Anterior cingulate cortex (tissue), 58 donors: ENCODE results near the gene SLC16A1.
"Not testable (repeated sequence)": the region's sequence is repeated elsewhere in the genome, so short reads cannot be mapped to it uniquely, and the experiment has no call there.

Experiments
- DNase-seq, 58 donors: peaks; one replicate each; lab custom pipeline; 2025; lab: John Stamatoyannopoulos, UW

SLC16A1 gene

DNA sequence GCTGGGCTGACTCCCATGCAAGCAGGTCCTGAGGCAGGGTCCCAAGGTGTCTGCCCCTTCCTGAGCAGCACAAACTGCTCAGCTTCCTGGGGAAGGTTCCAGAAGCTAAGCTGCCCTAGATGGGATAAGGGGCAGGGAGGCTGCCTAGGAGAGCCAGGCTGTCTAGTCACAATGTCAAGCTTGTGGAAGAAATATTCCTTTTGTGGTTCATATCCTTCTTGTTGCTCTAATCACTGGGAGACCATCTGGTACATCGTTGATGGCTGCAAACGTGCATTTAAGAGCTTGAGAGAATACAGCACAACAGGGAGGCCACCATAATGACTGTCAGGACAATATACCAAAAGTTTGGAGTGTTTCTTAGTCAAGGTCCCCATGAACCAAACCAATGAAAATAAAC is 67.4 kb downstream of the SLC16A1 start:
- no peak for DNase-seq

DNA sequence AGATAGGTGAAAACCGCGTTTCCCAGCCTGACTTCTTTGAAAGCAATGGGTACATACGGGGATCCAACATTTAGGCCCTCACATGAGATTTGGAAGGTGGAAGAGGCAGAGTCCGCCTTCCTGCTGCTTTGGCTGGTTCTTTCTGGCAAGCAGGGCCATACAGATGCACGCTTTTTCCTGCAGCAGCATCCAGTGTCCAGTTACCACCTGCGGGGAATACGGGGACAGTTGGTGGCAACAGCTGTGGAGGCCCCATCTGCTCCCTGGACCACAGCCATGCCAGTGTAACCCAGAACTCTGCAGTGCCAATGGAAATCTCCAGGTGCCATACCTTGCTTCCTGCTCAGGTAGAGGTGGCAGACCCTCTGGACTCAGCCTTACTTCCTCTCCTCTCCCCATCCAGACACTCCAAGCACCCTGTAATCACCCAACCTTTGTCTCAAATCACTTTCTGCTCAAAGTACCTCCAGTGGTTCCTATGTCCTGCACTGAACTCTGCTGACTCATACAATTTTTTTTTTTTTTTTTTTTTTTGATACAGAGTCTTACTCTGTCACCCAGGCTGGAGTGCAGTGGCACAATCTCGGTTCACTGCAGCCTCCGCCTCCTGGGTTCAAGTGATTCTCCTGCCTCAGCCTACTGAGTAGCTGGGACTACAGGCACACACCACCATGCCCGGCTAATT is 68.3 kb downstream of the SLC16A1 start:
- no peak for DNase-seq

GRCh38 chr1:112884996-112885395 is 71.0 kb downstream of the SLC16A1 start:
- DNase-seq, result not testable (repeated sequence)

DNA sequence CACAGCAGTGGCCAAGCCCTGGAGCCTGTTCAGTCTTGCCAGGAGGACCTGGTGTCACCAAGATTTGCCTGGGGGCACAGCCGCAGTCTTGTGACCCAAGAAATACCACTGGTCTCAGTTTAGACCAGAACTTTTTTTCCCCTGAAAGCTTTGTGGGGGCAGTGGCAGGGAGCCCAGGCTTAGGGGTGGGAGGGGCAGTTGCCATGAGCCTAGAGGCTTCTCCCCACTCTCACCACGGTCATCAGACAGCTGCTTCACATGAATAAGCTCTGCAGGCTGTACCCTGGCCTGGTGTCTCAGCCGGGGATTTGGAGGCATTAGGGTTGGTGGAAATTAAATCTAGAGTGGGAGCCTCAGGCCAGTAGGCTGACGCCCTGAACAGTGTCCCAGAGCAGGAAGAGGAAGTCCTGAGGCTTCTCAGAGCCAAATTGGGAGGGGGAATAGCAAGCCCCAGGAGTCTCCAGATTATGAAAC is 73.7 kb downstream of the SLC16A1 start:
- DNase-seq, result peak in 7 of 58 donors; percentile 13 to 37 (median 18)

GRCh38 chr1:112881742-112882127 is 74.3 kb downstream of the SLC16A1 start:
- peak in 22 of 58 donors; percentile 6 to 70 (median 18) for DNase-seq

DNA sequence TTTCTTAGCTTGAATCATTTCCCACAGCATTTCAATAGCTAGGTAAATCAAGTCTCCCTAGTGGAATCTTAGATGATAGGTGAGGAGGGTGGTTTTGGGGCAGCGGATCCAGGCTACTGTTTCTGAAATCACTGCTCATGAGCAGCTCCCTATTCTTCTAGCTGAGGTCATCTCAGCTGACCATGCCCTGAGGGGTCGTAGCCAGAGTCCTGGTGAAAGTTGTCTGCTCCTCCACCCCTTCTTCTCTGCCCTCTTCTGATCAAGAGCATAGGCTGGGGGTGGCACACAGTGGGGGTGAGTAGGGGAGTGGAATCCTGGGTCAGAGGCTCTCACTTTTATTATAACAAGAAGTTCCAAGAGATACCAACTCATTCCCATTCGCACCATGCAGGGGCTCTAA is 76.2 kb downstream of the SLC16A1 start:
- DNase-seq, result no peak

DNA sequence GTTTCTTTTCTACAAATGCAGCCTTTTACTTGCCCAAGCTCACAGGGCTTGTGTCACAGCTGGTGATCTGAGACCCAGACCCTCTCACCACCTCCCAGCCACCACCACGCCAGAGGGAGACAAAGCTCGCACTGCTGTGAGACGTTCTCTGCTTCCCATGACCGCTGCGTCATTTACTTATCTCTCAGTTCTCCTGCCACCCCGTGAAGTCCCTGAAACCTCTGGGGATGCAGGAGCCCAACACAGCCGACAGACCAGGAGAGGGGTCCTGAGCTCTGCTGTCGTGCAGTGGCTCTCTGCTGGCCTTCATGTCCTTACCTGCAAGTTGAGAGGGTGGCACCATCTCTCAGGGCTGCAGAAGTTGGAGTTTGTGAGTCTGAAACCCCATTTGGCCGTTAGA is 77.7 kb downstream of the SLC16A1 start:
- peak in 21 of 58 donors; percentile 3 to 36 (median 21) for DNase-seq

DNA sequence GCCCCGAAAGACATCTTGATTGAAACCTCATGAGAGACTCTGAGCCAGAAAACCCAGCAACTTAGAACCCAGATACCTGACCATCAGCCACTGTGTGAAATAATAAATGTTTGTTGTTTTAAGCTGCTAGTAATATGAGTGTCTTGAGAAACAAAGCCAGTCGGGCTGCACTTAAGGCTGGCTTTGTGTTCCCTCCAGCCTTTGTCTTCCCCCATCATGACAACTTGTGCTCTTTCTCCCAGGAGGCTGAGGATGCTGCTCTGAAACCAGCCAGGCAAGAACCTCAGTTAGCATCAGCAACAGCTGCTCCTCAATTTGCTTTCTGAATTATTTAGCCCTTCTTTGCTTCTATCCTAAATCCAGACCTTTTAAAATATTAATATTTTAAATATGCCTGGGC is 78.2 kb downstream of the SLC16A1 start:
- DNase-seq, result peak in 1 of 58 donors; percentile 4

DNA sequence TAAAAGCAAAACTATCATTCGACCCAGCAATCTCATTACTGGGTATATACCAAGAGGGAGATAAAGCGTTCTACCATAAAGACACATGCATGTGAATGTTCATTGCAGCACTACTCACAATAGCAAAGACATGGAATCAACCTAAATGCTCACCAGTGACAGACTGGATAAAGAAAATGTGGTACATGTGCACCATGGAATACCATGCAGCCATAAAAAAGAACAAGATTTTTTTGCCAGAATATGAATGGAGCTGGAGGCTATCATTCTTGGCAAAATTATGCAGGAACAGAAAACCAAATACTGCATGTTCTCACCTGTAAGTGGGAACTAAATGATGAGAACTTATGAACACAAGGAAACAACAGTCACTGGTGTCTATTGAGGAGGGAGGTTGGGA is 79.7 kb downstream of the SLC16A1 start:
- DNase-seq, result no peak

DNA sequence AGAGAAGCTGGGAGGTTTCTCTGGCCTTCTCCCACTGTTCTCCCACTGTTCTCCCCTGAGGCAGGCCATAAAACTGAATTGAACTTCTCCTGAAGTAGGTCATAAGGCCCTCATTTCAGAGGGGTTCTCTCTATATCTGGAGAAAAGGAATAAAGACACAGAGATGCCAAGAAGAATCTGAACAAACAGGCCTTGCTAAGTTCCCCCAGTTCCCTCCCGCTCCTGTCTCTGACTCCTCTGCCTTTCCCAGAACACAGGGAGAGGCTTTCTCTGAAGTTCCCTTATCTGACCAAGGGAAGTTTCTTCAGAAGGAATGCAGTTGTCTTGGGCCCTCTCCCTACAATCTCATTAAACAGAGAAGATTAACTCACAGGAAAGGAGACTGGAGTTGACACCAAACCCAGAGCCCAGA is 83.4 kb downstream of the SLC16A1 start:
- DNase-seq, result no peak

DNA sequence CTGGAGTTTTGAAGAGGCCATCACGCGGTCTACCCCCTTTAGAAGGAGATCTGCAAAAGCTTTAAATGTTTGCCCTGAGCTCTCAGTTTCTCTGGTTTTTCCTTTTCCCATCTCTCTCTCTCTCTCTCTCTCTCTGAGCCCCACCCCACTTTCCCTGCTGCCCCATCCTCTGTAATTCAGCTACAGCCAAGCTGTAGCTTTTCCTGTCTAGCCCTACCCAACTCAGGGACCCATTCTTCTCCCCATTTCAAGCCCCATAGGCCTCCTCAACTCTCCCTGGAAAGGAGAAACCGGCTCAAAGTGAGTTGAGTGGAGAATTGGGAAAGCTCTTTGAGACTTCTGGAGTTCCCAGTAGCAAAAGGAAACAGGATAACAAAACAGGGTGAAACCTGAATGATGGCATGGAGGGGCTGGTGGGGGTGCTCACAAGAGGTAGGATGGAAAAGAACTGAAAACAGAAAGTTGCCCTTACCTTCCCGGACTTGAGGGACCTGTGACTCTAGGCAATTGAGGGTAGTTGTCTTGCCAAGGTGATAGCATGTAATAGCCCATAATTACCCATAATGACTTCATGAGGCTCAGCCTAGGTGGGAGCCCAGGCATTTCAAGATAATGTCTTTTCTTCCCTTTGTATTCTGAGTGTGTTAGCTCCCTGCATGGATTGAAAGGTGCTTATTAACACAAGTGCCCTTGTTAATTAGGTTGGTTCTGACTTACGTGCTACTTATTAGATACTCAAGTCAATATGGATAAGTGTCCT is 84.9 kb downstream of the SLC16A1 start:
- no peak for DNase-seq

DNA sequence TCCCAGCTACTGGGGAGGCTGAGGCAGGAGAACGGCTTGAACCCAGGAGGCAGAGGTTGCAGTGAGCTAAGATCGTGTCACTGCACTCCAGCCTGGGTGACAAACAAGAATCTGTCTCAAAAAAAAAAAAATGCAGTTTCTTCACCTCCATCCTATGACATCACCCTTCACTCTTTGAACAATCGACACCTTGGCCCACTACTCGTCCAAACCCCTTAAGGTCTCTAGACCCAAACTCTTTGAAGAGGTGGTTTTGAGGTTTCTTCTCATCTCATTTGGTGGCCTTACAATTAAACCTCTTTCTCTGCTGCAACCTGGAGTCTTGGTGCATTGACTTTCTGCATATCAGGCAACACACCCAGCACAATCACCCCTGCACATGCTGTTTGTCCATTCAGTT is 86.1 kb downstream of the SLC16A1 start:
- no peak for DNase-seq

DNA sequence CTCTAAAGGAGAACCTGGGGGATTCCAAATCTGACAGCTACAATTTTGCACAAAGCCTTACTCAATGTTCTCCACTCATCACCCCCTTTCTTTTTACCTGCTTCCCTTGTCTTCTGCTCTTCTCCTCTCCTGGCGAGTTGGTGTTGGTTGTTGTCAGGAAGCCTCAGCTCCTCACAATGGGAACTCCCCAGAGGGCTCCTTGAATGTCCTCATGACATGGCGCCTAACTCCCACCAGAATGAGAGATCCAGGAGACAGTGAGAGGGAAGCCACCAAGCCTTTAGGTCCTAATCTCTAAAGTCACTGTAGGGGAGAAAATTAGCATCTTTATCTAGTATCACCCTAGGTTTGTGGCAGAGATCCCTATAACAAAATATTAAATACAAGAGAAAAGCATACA is 87.8 kb downstream of the SLC16A1 start:
- DNase-seq, result no peak

GRCh38 chr1:112866981-112867380 is 89.0 kb downstream of the SLC16A1 start:
- DNase-seq, result no peak

GRCh38 chr1:112866151-112866550 is 89.8 kb downstream of the SLC16A1 start:
- DNase-seq, result no peak

DNA sequence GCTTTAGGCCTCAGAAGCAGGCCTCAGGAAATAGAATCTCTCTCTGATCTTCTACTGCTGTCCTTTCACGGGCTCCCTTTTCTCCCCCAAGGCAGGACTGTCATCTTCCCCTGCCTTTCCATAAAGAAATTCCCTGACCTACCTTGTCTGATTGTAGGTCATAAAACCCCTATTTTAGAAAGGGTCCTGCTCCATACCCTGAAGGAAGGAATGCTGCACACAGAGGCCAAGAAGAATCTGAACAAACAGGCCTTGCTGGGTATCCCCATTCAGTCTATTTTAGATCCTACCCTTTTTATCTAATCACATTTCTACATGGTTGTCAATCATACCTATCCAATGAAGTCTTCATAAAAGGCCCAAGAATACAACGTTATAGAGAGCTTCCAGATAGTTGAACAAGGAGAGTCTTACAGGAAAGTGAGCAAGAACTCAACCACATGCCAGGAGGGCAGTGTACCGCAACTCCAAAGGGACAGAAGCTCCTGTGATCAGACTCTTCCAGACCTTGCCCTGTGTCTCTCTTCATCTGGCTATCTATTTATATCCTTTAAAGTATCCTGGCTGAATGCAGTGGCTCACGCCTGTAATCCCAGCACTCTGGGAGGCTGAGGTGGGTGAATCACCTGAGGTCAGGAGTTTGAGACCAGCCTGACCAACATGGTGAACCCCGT is 93.1 kb downstream of the SLC16A1 start:
- DNase-seq, result no peak
